Lower leg skin (tissue), 3 donors: ENCODE results near the gene PRR33.

Source experiments
- POLR2A ChIP-seq, 2 donors: fragments of 450-650 bp; IDR thresholded peaks; one replicate each; pipeline ENCODE4 v1.6.1; 2016 to 2017; ENCODE audit warnings: antibody characterized with exemption in 2 of 2, mild to moderate bottlenecking in 1 of 2, moderate library complexity in 1 of 2
- TF ChIP-seq, protein P1 (sequence below), 3 donors: fragments of 450-650 bp; IDR thresholded peaks; one replicate each; pipeline ENCODE4 v1.5.1; 2016; ENCODE audit warnings: antibody characterized with exemption in 3 of 3, mild to moderate bottlenecking in 3 of 3, moderate library complexity in 2 of 3

DNA sequence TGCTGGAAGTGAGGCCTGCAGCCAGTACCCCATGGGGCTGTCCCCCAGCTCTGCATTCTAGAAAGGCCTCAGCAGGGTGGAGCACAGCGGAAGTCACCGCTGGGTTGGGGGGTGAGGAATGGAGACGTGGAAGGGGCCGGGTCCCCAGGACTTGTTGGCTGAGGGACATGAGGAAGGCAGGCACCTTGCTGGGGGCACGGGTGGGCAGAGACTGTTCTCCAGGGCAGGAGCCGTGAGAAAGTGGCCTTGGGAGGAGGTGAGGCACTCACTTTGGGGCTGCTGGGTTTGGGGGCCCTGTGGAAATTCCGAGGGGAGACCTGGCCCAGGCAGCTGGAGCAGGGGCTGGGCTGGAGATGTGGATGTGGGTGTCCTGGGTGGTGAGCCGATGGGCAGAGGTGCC, 47.9 kb downstream of the PRR33 start:
- TF ChIP-seq, protein P1, sequence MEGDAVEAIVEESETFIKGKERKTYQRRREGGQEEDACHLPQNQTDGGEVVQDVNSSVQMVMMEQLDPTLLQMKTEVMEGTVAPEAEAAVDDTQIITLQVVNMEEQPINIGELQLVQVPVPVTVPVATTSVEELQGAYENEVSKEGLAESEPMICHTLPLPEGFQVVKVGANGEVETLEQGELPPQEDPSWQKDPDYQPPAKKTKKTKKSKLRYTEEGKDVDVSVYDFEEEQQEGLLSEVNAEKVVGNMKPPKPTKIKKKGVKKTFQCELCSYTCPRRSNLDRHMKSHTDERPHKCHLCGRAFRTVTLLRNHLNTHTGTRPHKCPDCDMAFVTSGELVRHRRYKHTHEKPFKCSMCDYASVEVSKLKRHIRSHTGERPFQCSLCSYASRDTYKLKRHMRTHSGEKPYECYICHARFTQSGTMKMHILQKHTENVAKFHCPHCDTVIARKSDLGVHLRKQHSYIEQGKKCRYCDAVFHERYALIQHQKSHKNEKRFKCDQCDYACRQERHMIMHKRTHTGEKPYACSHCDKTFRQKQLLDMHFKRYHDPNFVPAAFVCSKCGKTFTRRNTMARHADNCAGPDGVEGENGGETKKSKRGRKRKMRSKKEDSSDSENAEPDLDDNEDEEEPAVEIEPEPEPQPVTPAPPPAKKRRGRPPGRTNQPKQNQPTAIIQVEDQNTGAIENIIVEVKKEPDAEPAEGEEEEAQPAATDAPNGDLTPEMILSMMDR (IDR thresholded peaks at IDR 0.05) = no peak
- no peak for TF ChIP-seq POLR2A (IDR thresholded peaks at IDR 0.05)
